ENCODE results near the gene MIOX. TPM values are rescaled to one million over a fixed set of nuclear protein-coding genes. Genes with fewer than 3 reads are reported as not detected.
A peak's percentile ranks its signal among the peaks of the same experiment; 100 is the strongest.

Gene MIOX
- total and polyA plus RNA-seq, 2 of the 13 experiments (the other 11 are each of a cell fraction or from before 2014, with no cell fraction given), result 1.5 to 2.9 TPM

GRCh38 chr22:50485221-50486131 lies 1.2 kb upstream of the MIOX start (continued):
- TF ChIP-seq SALL1 (CRISPR knock-in tag; IDR thresholded peaks at IDR 0.05) (peak; percentile 61; the same call in 1 of the 2 replicates), HNF1B (CRISPR knock-in tag; IDR thresholded peaks at IDR 0.05) (peak; percentile 69), SP5 (CRISPR knock-in tag; IDR thresholded peaks at IDR 0.05; ENCODE audit: borderline replicate concordance, low read depth) (no peak; the same call in 1 of the 2 replicates), MEIS1 (CRISPR knock-in tag; IDR thresholded peaks at IDR 0.05; ENCODE audit: borderline replicate concordance) (0 out of 2 replicates have a peak, but pooled peaks have one; percentile 37), ARNT (IDR thresholded peaks at IDR 0.05) (no peak), DNMT3B (CRISPR knock-in tag; conservative IDR thresholded peaks at IDR 0.05) (no peak; the same call in 1 of the 2 replicates), POGK (CRISPR knock-in tag; conservative IDR thresholded peaks at IDR 0.05) (0 out of 2 replicates have a peak, but pooled peaks have one; percentile 58), ZNF788 (CRISPR knock-in tag; IDR thresholded peaks at IDR 0.05; ENCODE audit: borderline replicate concordance) (peak; percentile 45; the same call in 1 of the 2 replicates), HMGXB3 (CRISPR knock-in tag; IDR thresholded peaks at IDR 0.05; ENCODE audit: borderline replicate concordance) (peak; percentile 53; the same call in 1 of the 2 replicates), ZNF484 (CRISPR knock-in tag; IDR thresholded peaks at IDR 0.05; ENCODE audit: borderline replicate concordance, low read depth) (no peak), ZNF646 (CRISPR knock-in tag; IDR thresholded peaks at IDR 0.05) (no peak), ZNF547 (CRISPR knock-in tag; IDR thresholded peaks at IDR 0.05) (no peak; the same call in 1 of the 2 replicates)
